Pancreas (tissue), 10 donors: Measurements from ENCODE around the gene ACAA1. TPM values are rescaled to one million over a fixed set of nuclear protein-coding genes. Genes with fewer than 3 reads are reported as not detected.
"Not testable (repeated sequence)": the region's sequence is repeated elsewhere in the genome, so short reads cannot be mapped to it uniquely, and the experiment has no call there.

Source experiments
- ATAC-seq, 4 donors: fragments of 200-7000 bp; cut with Tn5 transposase; one replicate each; pipeline versions ENCODE4 v1.8.0 to v1.9.1; 2020; ENCODE audit warnings: mild to moderate bottlenecking in 4 of 4, moderate library complexity in 4 of 4
- DNase-seq, 6 donors: peaks; one replicate each; pipeline ENCODE4 v3.0.0-alpha.2; 2020
- FAIRE-seq: peaks from 2 replicates; lab custom pipeline; 2012; peaks lifted over from hg19 to GRCh38; lab: Jason Lieb, UNC
- H3K27ac ChIP-seq, 4 donors: fragments of 200-600 bp; sonication (generic); 1 replicate in 3 of 4; 2 replicates in 1 of 4; pipeline versions ENCODE4 v1.5.0 to v1.8.0; 2020
- H3K27me3 ChIP-seq, 4 donors: fragments of 200-600 bp; one replicate each; pipeline ENCODE4 v1.8.0; 2021
- H3K36me3 ChIP-seq, 3 donors: fragments of 200-600 bp; sonication (generic) in 1 of 3; one replicate each; pipeline versions ENCODE4 v1.5.0 to v1.8.0; 2020 to 2021
- H3K4me1 ChIP-seq, 3 donors: fragments of 200-600 bp; one replicate each; pipeline ENCODE4 v1.8.0; 2021
- H3K4me3 ChIP-seq, 4 donors: fragments of 200-600 bp; sonication (generic) in 2 of 4; one replicate each; pipeline versions ENCODE4 v1.5.0 to v1.8.0; 2020 to 2021
- H3K9me3 ChIP-seq, 4 donors: fragments of 200-600 bp; one replicate each; pipeline ENCODE4 v1.8.0; 2021
- CTCF ChIP-seq, 4 donors: fragments of 200-600 bp; sonication (generic) in 3 of 4; IDR thresholded peaks; one replicate each; pipeline versions ENCODE4 v1.5.0 to v1.8.0; 2021; ENCODE audit warnings: antibody characterized with exemption in 4 of 4
- WGBS, 2 donors: extraction: QIAGEN DNeasy Blood & Tissue Kit; methylation state at CpG; one replicate each; pipeline ENCODE4 v1.1.7; 2013; 5-methylcytosine and 5-hydroxymethylcytosine counted together
- intact Hi-C, 3 donors: fragments of 100-400 bp; cut with DNase I; formaldehyde crosslinking; loops; one replicate each; pipeline versions ENCODE4 v1.11.1 to v1.14.2; 2022
- polyA plus RNA-seq, 2 donors: library from polyadenylated mRNA; stranded (reverse); fragments of 200-250 nt; gene quantifications; one replicate each; pipeline ENCODE4 v1.2.3, GENCODE V29; 2013
- total RNA-seq, 6 donors: library from RNA; stranded (reverse); fragmentation: NEBNext Ultra II Directional in 4 of 6; extraction: Animal tissue kit (Norgen Biotek cat#: 25700) in 4 of 6; gene quantifications; one replicate each; pipeline versions ENCODE4 v1.2.1 to v1.2.4, GENCODE V29; 2021 to 2023
- donor health status: healthy with polysubstance abuse.
- donor health status: DM: no; HTN: no; CAD: no; lungs with moderate emphysema.
- donor health status: DM: no; HTN: no; CAD: no.
- donor health status: control.
- donor health status: control.
- donor health status: Bipolar disorder and iron deficiency.
- donor health status: DM: yes; HTN: yes; CAD: no.
- donor health status: DM: no; HTN: no; CAD: no.
- donor health status: DM: no; HTN: no; CAD: no.
- donor health status: DM: yes; HTN: yes; CAD: no.

The ACAA1 gene
- total and polyA plus RNA-seq, 8 donors: 44.2 to 110 (median 59.3) TPM

GRCh38 chr3:38085311-38085942, 51.5 kb downstream of the ACAA1 start:
- no peak for DNase-seq
- H3K4me1 ChIP-seq: no peaks in the 10 kb centered on the region
- 82 to 83% methylated on average over 11 of the region's 11 CpGs for WGBS, 2 donors
- no peak overlapping the region for H3K4me3 ChIP-seq
- no peaks in the 10 kb centered on the region for H3K36me3 ChIP-seq
- no peak for ATAC-seq
- intact Hi-C loops: no loop called here
- H3K9me3 ChIP-seq: no peaks in the 10 kb centered on the region
- FAIRE-seq: no peak
- no peak for TF ChIP-seq CTCF (IDR thresholded peaks at IDR 0.05)
- H3K27me3 ChIP-seq: no peaks in the 10 kb centered on the region
- H3K27ac ChIP-seq: no peak overlapping the region

- FAIRE-seq (no peak), ATAC-seq (peak in 3 of 4 donors; percentile 44 to 56 (median 51)), DNase-seq (peak in 2 of 6 donors; percentile 8 to 41)
- no peak overlapping the region for H3K4me3 ChIP-seq
- intact Hi-C loops: no loop called here
- H3K4me1 ChIP-seq: no peaks in the 10 kb centered on the region
- no peaks in the 10 kb centered on the region for H3K27me3 ChIP-seq
- no peaks in the 10 kb centered on the region for H3K9me3 ChIP-seq
- WGBS, 2 donors: 59 to 76% methylated on average over 7 of the region's 7 CpGs
- no peak overlapping the region for H3K27ac ChIP-seq
- H3K36me3 ChIP-seq: no peaks in the 10 kb centered on the region
- no peak for TF ChIP-seq CTCF (IDR thresholded peaks at IDR 0.05)
These were observed 52.3 kb downstream of the ACAA1 start for GRCh38 chr3:38084334-38085310.

GRCh38 chr3:38083871-38084333, 53.0 kb downstream of the ACAA1 start:
- Histone ChIP-seq H3K36me3 (no peaks in the 10 kb centered on the region), H3K9me3 (no peaks in the 10 kb centered on the region), H3K27me3 (no peaks in the 10 kb centered on the region), H3K27ac (no peak overlapping the region), H3K4me3 (no peak overlapping the region), H3K4me1 (no peaks in the 10 kb centered on the region)
- DNase-seq (no peak), ATAC-seq (no peak), FAIRE-seq (no peak)
- no peak for TF ChIP-seq CTCF (IDR thresholded peaks at IDR 0.05)
- 92 to 94% methylated on average over 13 of the region's 13 CpGs for WGBS, 2 donors
- intact Hi-C loops: no loop called here

GRCh38 chr3:38083254-38083653, 53.7 kb downstream of the ACAA1 start:
- ATAC-seq, H3K27ac ChIP-seq, H3K9me3 ChIP-seq, H3K27me3 ChIP-seq, DNase-seq, FAIRE-seq, intact Hi-C loops, H3K4me1 ChIP-seq, H3K4me3 ChIP-seq, H3K36me3 ChIP-seq: not testable (repeated sequence)
- 92% methylated on average over 1 of the region's 1 CpG; no CpG with 5 or more reads in 1 of the 2 donors for WGBS, 2 donors

GRCh38 chr3:38082296-38082695, 54.6 kb downstream of the ACAA1 start:
- 88 to 90% methylated on average over 8 to 12 of the region's 16 CpGs for WGBS, 2 donors
- FAIRE-seq, H3K4me3 ChIP-seq, H3K4me1 ChIP-seq, H3K27me3 ChIP-seq, DNase-seq, H3K27ac ChIP-seq, H3K9me3 ChIP-seq, H3K36me3 ChIP-seq, ATAC-seq, intact Hi-C loops: not testable (repeated sequence)

- intact Hi-C loops, ATAC-seq, FAIRE-seq, H3K9me3 ChIP-seq, H3K27ac ChIP-seq, H3K27me3 ChIP-seq, DNase-seq, H3K36me3 ChIP-seq, H3K4me1 ChIP-seq, H3K4me3 ChIP-seq: not testable (repeated sequence)
- 42 to 79% methylated on average over 1 to 2 of the region's 3 CpGs for WGBS, 2 donors
These were observed 59.9 kb downstream of the ACAA1 start for GRCh38 chr3:38077073-38077472.
